Erythroblast (primary cell): Measurements from ENCODE around the gene RCC2.

Experiments used
- GATA1 ChIP-seq: IDR thresholded peaks from 2 replicates; pipeline ENCODE4 v1.6.1; 2011; ENCODE audit warnings: low read depth, mild to moderate bottlenecking, control low read depth, low read length, moderate library complexity
- POLR2A ChIP-seq: IDR thresholded peaks from 2 replicates; pipeline ENCODE4 v1.6.1; 2011; ENCODE audit warnings: mild to moderate bottlenecking, low read length

DNA sequence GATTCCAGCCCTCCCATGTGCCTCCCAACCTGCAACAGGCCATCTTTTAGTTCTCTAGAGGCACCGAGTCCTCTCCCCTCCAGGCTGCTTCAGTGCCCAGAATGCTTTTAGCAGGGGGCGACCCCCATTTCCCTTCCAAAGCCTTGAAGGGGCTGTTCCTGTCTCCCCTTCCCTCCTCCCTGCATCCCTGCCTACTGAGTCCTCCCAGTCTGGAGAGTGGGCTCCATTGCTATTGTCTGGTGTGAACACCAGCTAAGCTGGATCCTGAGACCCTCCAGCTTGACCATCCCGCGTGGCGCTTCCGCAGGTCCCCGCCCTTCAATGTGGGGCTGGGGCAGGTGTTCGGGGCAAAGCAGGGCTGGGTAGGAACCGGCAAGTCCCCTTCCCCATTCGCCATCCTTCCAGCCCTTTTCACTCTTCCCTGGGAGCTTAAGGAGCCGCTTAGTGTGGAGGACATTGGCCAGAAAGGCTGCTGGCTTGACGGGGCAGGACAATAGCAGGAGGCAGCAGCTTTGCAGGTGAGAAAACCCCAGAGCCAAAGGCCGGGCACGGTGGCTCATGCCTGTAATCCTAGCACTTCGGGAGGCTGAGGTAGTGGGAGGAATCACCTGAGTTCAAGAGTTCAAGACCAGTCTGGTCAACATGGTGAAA lies 35.3 kb downstream of the RCC2 start:
- TF ChIP-seq POLR2A (no peak), GATA1 (no peak)
